ENCODE measurements around the gene ATP13A2. TPM values are rescaled to one million over a fixed set of nuclear protein-coding genes. Genes with fewer than 3 reads are reported as not detected.

ATP13A2 gene
- total RNA-seq, 2 donors from 2014 or later, result 22.2 to 23.8 TPM

- H3K4me3 Mint-ChIP-seq, result no peak overlapping the region
- peaks cover 17% of the 10 kb centered on the region for H3K4me1 Mint-ChIP-seq (ENCODE audit: low read depth)
- ATAC-seq (replicated peaks in 1 of 2) (no peak), DNase-seq (no peak)
- H3K27ac Mint-ChIP-seq, result no peak overlapping the region
- no peaks in the 10 kb centered on the region for H3K27me3 Mint-ChIP-seq (ENCODE audit: low read depth)
- no peaks in the 10 kb centered on the region for H3K9me3 Mint-ChIP-seq
- H3K36me3 Mint-ChIP-seq (ENCODE audit: insufficient read depth in 2 of 2), result no peaks in the 10 kb centered on the region
Observed at GRCh38 chr1:17007121-17007520, 4.6 kb downstream of the ATP13A2 start.

GRCh38 chr1:17005365-17005740 lies 6.4 kb downstream of the ATP13A2 start:
- H3K4me1 Mint-ChIP-seq (ENCODE audit: low read depth), result peaks cover 7% of the 10 kb centered on the region
- no peaks in the 10 kb centered on the region for H3K9me3 Mint-ChIP-seq
- no peak for ATAC-seq (replicated peaks in 1 of 2)
- no peak overlapping the region for H3K4me3 Mint-ChIP-seq
- H3K27me3 Mint-ChIP-seq (ENCODE audit: low read depth), result no peaks in the 10 kb centered on the region
- no peak for DNase-seq
- no peaks in the 10 kb centered on the region for H3K36me3 Mint-ChIP-seq (ENCODE audit: insufficient read depth in 2 of 2)
- H3K27ac Mint-ChIP-seq, result no peak overlapping the region

GRCh38 chr1:17004466-17005364 lies 7.0 kb downstream of the ATP13A2 start:
- DNase-seq, result no peak
- Mint-ChIP-seq H3K27ac (no peak overlapping the region), H3K36me3 (ENCODE audit: insufficient read depth in 2 of 2) (no peaks in the 10 kb centered on the region), H3K9me3 (no peaks in the 10 kb centered on the region), H3K4me1 (ENCODE audit: low read depth) (peaks cover under 1% of the 10 kb centered on the region), H3K27me3 (ENCODE audit: low read depth) (no peaks in the 10 kb centered on the region), H3K4me3 (no peak overlapping the region)
- no peak for ATAC-seq (replicated peaks in 1 of 2)

GRCh38 chr1:17002524-17002902 lies 9.2 kb downstream of the ATP13A2 start:
- no peaks in the 10 kb centered on the region for H3K4me1 Mint-ChIP-seq (ENCODE audit: low read depth)
- no peak overlapping the region for H3K27ac Mint-ChIP-seq
- H3K9me3 Mint-ChIP-seq, result no peaks in the 10 kb centered on the region
- no peaks in the 10 kb centered on the region for H3K36me3 Mint-ChIP-seq (ENCODE audit: insufficient read depth in 2 of 2)
- DNase-seq (no peak), ATAC-seq (replicated peaks in 1 of 2) (no peak)
- H3K27me3 Mint-ChIP-seq (ENCODE audit: low read depth), result no peaks in the 10 kb centered on the region
- H3K4me3 Mint-ChIP-seq, result no peak overlapping the region

GRCh38 chr1:17001760-17002523 lies 9.8 kb downstream of the ATP13A2 start:
- no peaks in the 10 kb centered on the region for H3K27me3 Mint-ChIP-seq (ENCODE audit: low read depth)
- no peaks in the 10 kb centered on the region for H3K4me1 Mint-ChIP-seq (ENCODE audit: low read depth)
- DNase-seq (no peak), ATAC-seq (replicated peaks in 1 of 2) (no peak)
- H3K27ac Mint-ChIP-seq, result no peak overlapping the region
- H3K36me3 Mint-ChIP-seq (ENCODE audit: insufficient read depth in 2 of 2), result no peaks in the 10 kb centered on the region
- H3K4me3 Mint-ChIP-seq, result no peak overlapping the region
- H3K9me3 Mint-ChIP-seq, result no peaks in the 10 kb centered on the region

- no peak overlapping the region for H3K4me3 Mint-ChIP-seq
- no peak for ATAC-seq (replicated peaks in 1 of 2)
- H3K36me3 Mint-ChIP-seq (ENCODE audit: insufficient read depth in 2 of 2), result no peaks in the 10 kb centered on the region
Observed at GRCh38 chr1:16999863-17000262, 11.9 kb downstream of the ATP13A2 start.

GRCh38 chr1:16998589-16998988 lies 13.1 kb downstream of the ATP13A2 start:
- Mint-ChIP-seq H3K36me3 (ENCODE audit: insufficient read depth in 2 of 2) (no peaks in the 10 kb centered on the region), H3K4me1 (ENCODE audit: low read depth) (no peaks in the 10 kb centered on the region), H3K9me3 (no peaks in the 10 kb centered on the region), H3K4me3 (no peak overlapping the region), H3K27me3 (ENCODE audit: low read depth) (no peaks in the 10 kb centered on the region), H3K27ac (no peak overlapping the region)
- ATAC-seq (replicated peaks in 1 of 2), result no peak
- no peak for DNase-seq

More at GRCh38 chr1:16999863-17000262, 11.9 kb downstream of the ATP13A2 start:
- DNase-seq, result no peak
- H3K9me3 Mint-ChIP-seq, result no peaks in the 10 kb centered on the region
- H3K4me1 Mint-ChIP-seq (ENCODE audit: low read depth), result no peaks in the 10 kb centered on the region
- H3K27ac Mint-ChIP-seq, result no peak overlapping the region
- H3K27me3 Mint-ChIP-seq (ENCODE audit: low read depth), result no peaks in the 10 kb centered on the region

GRCh38 chr1:16996845-16997244 lies 14.9 kb downstream of the ATP13A2 start:
- no peaks in the 10 kb centered on the region for H3K36me3 Mint-ChIP-seq (ENCODE audit: insufficient read depth in 2 of 2)
- no peaks in the 10 kb centered on the region for H3K27me3 Mint-ChIP-seq (ENCODE audit: low read depth)
- H3K9me3 Mint-ChIP-seq, result no peaks in the 10 kb centered on the region
- H3K4me1 Mint-ChIP-seq (ENCODE audit: low read depth), result no peaks in the 10 kb centered on the region
- H3K27ac Mint-ChIP-seq, result no peak overlapping the region
- ATAC-seq (replicated peaks in 1 of 2) (no peak), DNase-seq (no peak)
- H3K4me3 Mint-ChIP-seq, result no peak overlapping the region

- no peaks in the 10 kb centered on the region for H3K4me1 Mint-ChIP-seq (ENCODE audit: low read depth)
- no peaks in the 10 kb centered on the region for H3K36me3 Mint-ChIP-seq (ENCODE audit: insufficient read depth in 2 of 2)
- H3K9me3 Mint-ChIP-seq, result no peaks in the 10 kb centered on the region
- no peak for ATAC-seq (replicated peaks in 1 of 2)
- no peak overlapping the region for H3K4me3 Mint-ChIP-seq
- no peaks in the 10 kb centered on the region for H3K27me3 Mint-ChIP-seq (ENCODE audit: low read depth)
- no peak overlapping the region for H3K27ac Mint-ChIP-seq
- no peak for DNase-seq
Observed at GRCh38 chr1:16993521-16994038, 18.1 kb downstream of the ATP13A2 start.

- H3K27me3 Mint-ChIP-seq (ENCODE audit: low read depth), result no peaks in the 10 kb centered on the region
- no peak overlapping the region for H3K4me3 Mint-ChIP-seq
- no peak for DNase-seq
- no peak for ATAC-seq (replicated peaks in 1 of 2)
- H3K9me3 Mint-ChIP-seq, result no peaks in the 10 kb centered on the region
- H3K4me1 Mint-ChIP-seq (ENCODE audit: low read depth), result no peaks in the 10 kb centered on the region
- H3K36me3 Mint-ChIP-seq (ENCODE audit: insufficient read depth in 2 of 2), result peaks cover 0 to 1% of the 10 kb centered on the region in 2 donors
- H3K27ac Mint-ChIP-seq, result no peak overlapping the region
Observed at GRCh38 chr1:16992675-16993074, 19.1 kb downstream of the ATP13A2 start.

GRCh38 chr1:16992102-16992501 lies 19.6 kb downstream of the ATP13A2 start:
- no peak for DNase-seq
- Mint-ChIP-seq H3K27ac (no peak overlapping the region), H3K4me3 (no peak overlapping the region), H3K4me1 (ENCODE audit: low read depth) (no peaks in the 10 kb centered on the region), H3K36me3 (ENCODE audit: insufficient read depth in 2 of 2) (peaks cover 0 to 1% of the 10 kb centered on the region in 2 donors), H3K9me3 (no peaks in the 10 kb centered on the region), H3K27me3 (ENCODE audit: low read depth) (no peaks in the 10 kb centered on the region)
- ATAC-seq (replicated peaks in 1 of 2), result no peak

GRCh38 chr1:16991571-16991970 lies 20.2 kb downstream of the ATP13A2 start:
- Mint-ChIP-seq H3K4me1 (ENCODE audit: low read depth) (no peaks in the 10 kb centered on the region), H3K9me3 (no peaks in the 10 kb centered on the region), H3K4me3 (no peak overlapping the region), H3K36me3 (ENCODE audit: insufficient read depth in 2 of 2) (peaks cover 0 to 1% of the 10 kb centered on the region in 2 donors), H3K27me3 (ENCODE audit: low read depth) (no peaks in the 10 kb centered on the region), H3K27ac (no peak overlapping the region)
- ATAC-seq (replicated peaks in 1 of 2) (no peak), DNase-seq (no peak)

- ATAC-seq (replicated peaks in 1 of 2) (no peak), DNase-seq (no peak)
- no peak overlapping the region for H3K27ac Mint-ChIP-seq
- H3K36me3 Mint-ChIP-seq (ENCODE audit: insufficient read depth in 2 of 2), result peaks cover 0 to 1% of the 10 kb centered on the region in 2 donors
- no peaks in the 10 kb centered on the region for H3K4me1 Mint-ChIP-seq (ENCODE audit: low read depth)
- H3K9me3 Mint-ChIP-seq, result no peaks in the 10 kb centered on the region
- no peaks in the 10 kb centered on the region for H3K27me3 Mint-ChIP-seq (ENCODE audit: low read depth)
- no peak overlapping the region for H3K4me3 Mint-ChIP-seq
Observed at GRCh38 chr1:16989676-16990391, 21.9 kb downstream of the ATP13A2 start.
